IMR-90 (cell line): Measurements from ENCODE around the gene CDK8. TPM values are rescaled to one million over a fixed set of nuclear protein-coding genes. Genes with fewer than 3 reads are reported as not detected.

Source experiments
- ATAC-seq: fragments of 200-7000 bp; cut with Tn5 transposase; 2 replicates; pipeline ENCODE4 v1.9.1; 2020; ENCODE audit warnings: low read depth, mild to moderate bottlenecking, moderate library complexity
- BruUV-seq: library from RNA; stranded (reverse); fragments of 400-500 nt; replicated peaks from 2 replicates; lab custom pipeline; 2021; lab: Mats Ljungman, UMichigan
- CTCF ChIA-PET: fragments of 300-600 bp; formaldehyde crosslinking; extraction: SDS; loops from one replicate; lab custom pipeline; 2021; ENCODE audit warnings: antibody characterized with exemption; lab: Yijun Ruan, JAX
- POLR2A ChIA-PET: fragments of 300-600 bp; sonication (Branson Sonifier 250); formaldehyde crosslinking; loops from one replicate; lab custom pipeline; 2022; ENCODE audit warnings: antibody characterized with exemption; ENCODE audit not compliant: unreplicated experiment; lab: Charles Lee
- DNase-seq: peaks from one replicate; pipeline ENCODE4 v3.0.0; 2013
- H2AFZ ChIP-seq: replicated peaks from 2 replicates; pipeline ENCODE3; 2013; ENCODE audit warnings: low read length, mild to moderate bottlenecking; ENCODE audit not compliant: poor library complexity
- H2AK5ac ChIP-seq: 2 replicates; pipeline ENCODE4 v1.6.1; 2013; ENCODE audit warnings: low read depth, low read length, inconsistent platforms
- H2AK9ac ChIP-seq: replicated peaks from 2 replicates; pipeline ENCODE3; 2013; ENCODE audit warnings: mild to moderate bottlenecking, low read depth, low read length, moderate library complexity; ENCODE audit not compliant: poor library complexity
- H2BK120ac ChIP-seq: 2 replicates; pipeline ENCODE4 v1.6.1; 2013; ENCODE audit warnings: low read depth, low read length, inconsistent platforms
- H2BK15ac ChIP-seq: 3 replicates; pipeline ENCODE4 v1.6.1; 2013; ENCODE audit warnings: low read depth, low read length, inconsistent platforms
- H2BK20ac ChIP-seq: 2 replicates; pipeline ENCODE4 v1.6.1; 2013; ENCODE audit warnings: low read depth, mild to moderate bottlenecking, inconsistent platforms, low read length, moderate library complexity
- H2BK5ac ChIP-seq: 2 replicates; pipeline ENCODE4 v1.6.1; 2013; ENCODE audit warnings: mild to moderate bottlenecking, low read depth, low read length, inconsistent platforms; ENCODE audit not compliant: poor library complexity, severe bottlenecking
- H3K14ac ChIP-seq: replicated peaks from 2 replicates; pipeline ENCODE4 v1.6.1; 2013; ENCODE audit warnings: low read depth, low read length, inconsistent platforms
- H3K18ac ChIP-seq: 2 replicates; pipeline ENCODE4 v1.6.1; 2013; ENCODE audit warnings: low read depth, low read length, control low read depth
- H3K23ac ChIP-seq: 2 replicates; pipeline ENCODE4 v1.6.1; 2013; ENCODE audit warnings: low read depth, low read length, inconsistent platforms
- H3K27ac ChIP-seq: 2 replicates; pipeline ENCODE4 v1.5.1; 2013; ENCODE audit warnings: mild to moderate bottlenecking, control low read depth, low read length; ENCODE audit not compliant: insufficient read depth
- H3K27me3 ChIP-seq: 2 replicates; pipeline ENCODE4 v1.6.1; 2013; ENCODE audit warnings: low read length; ENCODE audit not compliant: control insufficient read depth, insufficient read depth
- H3K36me3 ChIP-seq: 2 replicates; pipeline ENCODE4 v1.6.1; 2013; ENCODE audit warnings: low read length, mixed read lengths; ENCODE audit not compliant: control insufficient read depth, insufficient read depth
- H3K4ac ChIP-seq: 2 replicates; pipeline ENCODE4 v1.6.1; 2013; ENCODE audit warnings: low read depth, low read length, inconsistent platforms
- H3K4me1 ChIP-seq: 2 replicates; pipeline ENCODE4 v1.6.1; 2013; ENCODE audit warnings: low read length, mixed read lengths; ENCODE audit not compliant: control insufficient read depth, insufficient read depth
- H3K4me2 ChIP-seq: 2 replicates; pipeline ENCODE4 v1.6.1; 2013; ENCODE audit warnings: low read depth, mild to moderate bottlenecking, control low read depth, low read length, moderate library complexity
- H3K4me3 ChIP-seq: 2 replicates; pipeline ENCODE4 v1.5.1; 2013; ENCODE audit warnings: low read depth, mild to moderate bottlenecking, control low read depth, low read length, moderate library complexity; ENCODE audit not compliant: insufficient read depth
- H3K56ac ChIP-seq: 2 replicates; pipeline ENCODE4 v1.6.1; 2013; ENCODE audit warnings: low read length, inconsistent platforms; ENCODE audit not compliant: insufficient read depth; ENCODE audit errors: extremely low read depth
- H3K79me1 ChIP-seq, 2 experiments: 2 replicates each; pipeline ENCODE4 v1.6.1; 2013; ENCODE audit warnings: low read length in 2 of 2, inconsistent platforms in 1 of 2, low read depth in 1 of 2
- H3K9ac ChIP-seq: 2 replicates; pipeline ENCODE4 v1.6.1; 2013; ENCODE audit warnings: low read depth, low read length, control low read depth
- H3K9me1 ChIP-seq: 2 replicates; pipeline ENCODE4 v1.6.1; 2013; ENCODE audit warnings: low read length, inconsistent platforms; ENCODE audit not compliant: insufficient read depth
- H3K9me3 ChIP-seq: 2 replicates; pipeline ENCODE4 v1.6.1; 2013; ENCODE audit warnings: low read length; ENCODE audit not compliant: control insufficient read depth, insufficient read depth
- H4K20me1 ChIP-seq: 2 replicates; pipeline ENCODE4 v1.6.1; 2013; ENCODE audit warnings: low read length, inconsistent platforms; ENCODE audit not compliant: insufficient read depth
- H4K5ac ChIP-seq: 2 replicates; pipeline ENCODE4 v1.6.1; 2013; ENCODE audit warnings: mild to moderate bottlenecking, low read depth, low read length, control low read depth
- H4K8ac ChIP-seq, 2 experiments: 2 replicates each; pipeline ENCODE4 v1.6.1; 2013; ENCODE audit warnings: low read depth in 2 of 2, low read length in 2 of 2, control low read depth in 1 of 2, inconsistent platforms in 1 of 2
- H4K91ac ChIP-seq: 2 replicates; pipeline ENCODE4 v1.6.1; 2013; ENCODE audit warnings: low read depth, low read length, inconsistent platforms; ENCODE audit not compliant: insufficient read depth
- CEBPB ChIP-seq: IDR thresholded peaks from 2 replicates; pipeline ENCODE4 v1.6.1; 2012; ENCODE audit warnings: low read depth, low read length, improper control_type of control experiment
- CHD1 ChIP-seq: IDR thresholded peaks from 2 replicates; pipeline ENCODE4 v1.6.1; 2012; ENCODE audit warnings: low read depth, low read length, improper control_type of control experiment
- FOS ChIP-seq: fragments of 150-350 bp; IDR thresholded peaks from 2 replicates; pipeline ENCODE4 v1.6.1; 2016; ENCODE audit warnings: low read depth, low read length
- MAFK ChIP-seq: IDR thresholded peaks from 2 replicates; pipeline ENCODE4 v1.6.1; 2012; ENCODE audit warnings: low read depth, low read length, improper control_type of control experiment
- NFE2L2 ChIP-seq: fragments of 150-350 bp; IDR thresholded peaks from 2 replicates; pipeline ENCODE4 v1.6.1; 2016; ENCODE audit warnings: low read depth, mild to moderate bottlenecking, low read length
- POLR2A ChIP-seq: IDR thresholded peaks from 2 replicates; pipeline ENCODE4 v1.6.1; 2012; ENCODE audit warnings: mild to moderate bottlenecking, low read depth, low read length
- RCOR1 ChIP-seq: IDR thresholded peaks from 2 replicates; pipeline ENCODE4 v1.6.1; 2012; ENCODE audit warnings: mild to moderate bottlenecking, low read length, improper control_type of control experiment; ENCODE audit not compliant: insufficient replicate concordance
- dilution Hi-C: fragments of 300-500 bp; cut with HindIII; formaldehyde crosslinking; loops from one replicate; pipeline ENCODE4 v1.14.3; 2018; ENCODE audit warnings: low sequenced_read_pairs; ENCODE audit not compliant: unreplicated experiment
- in situ Hi-C: fragments of 300-500 bp; cut with MboI; formaldehyde crosslinking; loops from 3 replicates; pipeline ENCODE4 v1.14.3; 2019; ENCODE audit warnings: low sequenced_read_pairs, inconsistent platforms, mixed read lengths
- intact Hi-C: fragments of 100-400 bp; cut with micrococcal nuclease; formaldehyde crosslinking; loops from 2 replicates; pipeline ENCODE4 v1.10.0; 2022
- polyA plus RNA-seq, 3 experiments: library from polyadenylated mRNA; depleted of rRNA; stranded (reverse); fragments of >200 nt; gene quantifications; 2 replicates each; pipeline ENCODE4 v1.2.3, GENCODE V29; 2012; ENCODE audit warnings: low replicate concordance in 1 of 3
- total RNA-seq: library from RNA; depleted of rRNA; stranded (reverse); fragments of >200 nt; gene quantifications from 2 replicates; pipeline ENCODE4 v1.2.3, GENCODE V29; 2012
- TF ChIP-seq, protein P1 (sequence below): fragments of 150-350 bp; IDR thresholded peaks from 2 replicates; pipeline ENCODE4 v1.6.1; 2016; ENCODE audit warnings: low read depth, mild to moderate bottlenecking, low read length, moderate library complexity, borderline replicate concordance
- TF ChIP-seq, protein P2 (sequence below): fragments of 150-350 bp; IDR thresholded peaks from 2 replicates; pipeline ENCODE4 v1.6.1; 2017; ENCODE audit warnings: mild to moderate bottlenecking, antibody characterized with exemption, low read length, low read depth
- TF ChIP-seq, protein P3 (sequence below): conservative IDR thresholded peaks from 2 replicates; pipeline ENCODE4 v1.5.1; 2012; ENCODE audit warnings: mild to moderate bottlenecking, low read depth, low read length, improper control_type of control experiment

Gene CDK8
- total and polyA plus RNA-seq, 2 of the 4 experiments (the other 2 are of a cell fraction): 15.4 to 19.0 TPM

DNA sequence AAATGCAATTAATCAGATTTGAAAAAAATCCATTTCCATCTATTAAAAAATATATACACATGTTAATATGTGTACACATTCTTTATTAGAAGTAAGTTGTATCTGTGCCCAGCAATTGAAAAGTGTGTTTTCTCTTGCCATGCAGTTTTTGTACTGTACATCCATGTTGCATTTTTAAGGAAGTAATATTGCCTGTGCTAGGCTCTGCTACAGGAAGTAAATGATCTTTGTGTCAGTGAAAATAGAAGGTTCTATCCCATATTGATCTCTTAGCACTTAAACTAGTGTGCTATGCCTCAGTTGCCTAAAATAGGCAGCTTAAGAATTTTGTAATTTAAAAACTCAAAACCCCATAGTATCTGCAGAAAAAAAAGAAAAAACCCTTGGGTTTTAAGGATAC is 122.5 kb downstream of the CDK8 start:
- H3K9me1 ChIP-seq: peaks cover 2% of the 10 kb centered on the region; the same call in 1 of the 2 replicates
- H3K4me2 ChIP-seq: no peak overlapping the region
- no peak overlapping the region for H2BK20ac ChIP-seq
- H3K79me1 ChIP-seq: peaks cover 0 to under 1% of the 10 kb centered on the region in 2 experiments; a peak in 2 of 4 replicates
- H3K27ac ChIP-seq: no peak overlapping the region
- no peak overlapping the region for H3K23ac ChIP-seq
- ChIA-PET CTCF (interaction anchor here (1.4 kb wide), 1 partner anchor 121 kb away, joined by 3 read pairs; no protein-coding TSS in a partner anchor), POLR2A (no interaction called here)
- no peaks in the 10 kb centered on the region for H3K27me3 ChIP-seq
- intact Hi-C loops: no loop called here
- H4K20me1 ChIP-seq: no peaks in the 10 kb centered on the region
- no peaks in the 10 kb centered on the region for H3K9me3 ChIP-seq
- no peak for ATAC-seq
- no TSS peak for BruUV-seq
- no peak overlapping the region for H2BK5ac ChIP-seq
- no peak overlapping the region for H3K9ac ChIP-seq
- H4K8ac ChIP-seq: no peak overlapping the region
- no peak overlapping the region for H3K14ac ChIP-seq
- no peak overlapping the region for H3K18ac ChIP-seq
- no peak overlapping the region for H2BK15ac ChIP-seq
- no peaks in the 10 kb centered on the region for H3K36me3 ChIP-seq
- no peak overlapping the region for H3K56ac ChIP-seq
- TF ChIP-seq RCOR1 (no peak), NFE2L2 (no peak), MAFK (no peak), FOS (no peak), CEBPB (no peak), POLR2A (no peak), CHD1 (no peak)
- TF ChIP-seq, protein P1, sequence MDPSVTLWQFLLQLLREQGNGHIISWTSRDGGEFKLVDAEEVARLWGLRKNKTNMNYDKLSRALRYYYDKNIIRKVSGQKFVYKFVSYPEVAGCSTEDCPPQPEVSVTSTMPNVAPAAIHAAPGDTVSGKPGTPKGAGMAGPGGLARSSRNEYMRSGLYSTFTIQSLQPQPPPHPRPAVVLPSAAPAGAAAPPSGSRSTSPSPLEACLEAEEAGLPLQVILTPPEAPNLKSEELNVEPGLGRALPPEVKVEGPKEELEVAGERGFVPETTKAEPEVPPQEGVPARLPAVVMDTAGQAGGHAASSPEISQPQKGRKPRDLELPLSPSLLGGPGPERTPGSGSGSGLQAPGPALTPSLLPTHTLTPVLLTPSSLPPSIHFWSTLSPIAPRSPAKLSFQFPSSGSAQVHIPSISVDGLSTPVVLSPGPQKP: no peak
- TF ChIP-seq, protein P2, sequence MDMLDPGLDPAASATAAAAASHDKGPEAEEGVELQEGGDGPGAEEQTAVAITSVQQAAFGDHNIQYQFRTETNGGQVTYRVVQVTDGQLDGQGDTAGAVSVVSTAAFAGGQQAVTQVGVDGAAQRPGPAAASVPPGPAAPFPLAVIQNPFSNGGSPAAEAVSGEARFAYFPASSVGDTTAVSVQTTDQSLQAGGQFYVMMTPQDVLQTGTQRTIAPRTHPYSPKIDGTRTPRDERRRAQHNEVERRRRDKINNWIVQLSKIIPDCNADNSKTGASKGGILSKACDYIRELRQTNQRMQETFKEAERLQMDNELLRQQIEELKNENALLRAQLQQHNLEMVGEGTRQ: no peak
- TF ChIP-seq, protein P3, sequence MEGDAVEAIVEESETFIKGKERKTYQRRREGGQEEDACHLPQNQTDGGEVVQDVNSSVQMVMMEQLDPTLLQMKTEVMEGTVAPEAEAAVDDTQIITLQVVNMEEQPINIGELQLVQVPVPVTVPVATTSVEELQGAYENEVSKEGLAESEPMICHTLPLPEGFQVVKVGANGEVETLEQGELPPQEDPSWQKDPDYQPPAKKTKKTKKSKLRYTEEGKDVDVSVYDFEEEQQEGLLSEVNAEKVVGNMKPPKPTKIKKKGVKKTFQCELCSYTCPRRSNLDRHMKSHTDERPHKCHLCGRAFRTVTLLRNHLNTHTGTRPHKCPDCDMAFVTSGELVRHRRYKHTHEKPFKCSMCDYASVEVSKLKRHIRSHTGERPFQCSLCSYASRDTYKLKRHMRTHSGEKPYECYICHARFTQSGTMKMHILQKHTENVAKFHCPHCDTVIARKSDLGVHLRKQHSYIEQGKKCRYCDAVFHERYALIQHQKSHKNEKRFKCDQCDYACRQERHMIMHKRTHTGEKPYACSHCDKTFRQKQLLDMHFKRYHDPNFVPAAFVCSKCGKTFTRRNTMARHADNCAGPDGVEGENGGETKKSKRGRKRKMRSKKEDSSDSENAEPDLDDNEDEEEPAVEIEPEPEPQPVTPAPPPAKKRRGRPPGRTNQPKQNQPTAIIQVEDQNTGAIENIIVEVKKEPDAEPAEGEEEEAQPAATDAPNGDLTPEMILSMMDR: no peak
- dilution Hi-C loops: no loop called here
- no peak overlapping the region for H4K91ac ChIP-seq
- no peak overlapping the region for H2AFZ ChIP-seq
- no peak overlapping the region for H2AK5ac ChIP-seq
- H3K4ac ChIP-seq: no peak overlapping the region
- H3K4me1 ChIP-seq: no peaks in the 10 kb centered on the region
- H2AK9ac ChIP-seq: no peak overlapping the region
- H2BK120ac ChIP-seq: no peak overlapping the region
- no peak for DNase-seq
- no peak overlapping the region for H4K5ac ChIP-seq
- no peak overlapping the region for H3K4me3 ChIP-seq
- in situ Hi-C loops: no loop called here
